Measurements from ENCODE around the gene FBLN5.

DNA sequence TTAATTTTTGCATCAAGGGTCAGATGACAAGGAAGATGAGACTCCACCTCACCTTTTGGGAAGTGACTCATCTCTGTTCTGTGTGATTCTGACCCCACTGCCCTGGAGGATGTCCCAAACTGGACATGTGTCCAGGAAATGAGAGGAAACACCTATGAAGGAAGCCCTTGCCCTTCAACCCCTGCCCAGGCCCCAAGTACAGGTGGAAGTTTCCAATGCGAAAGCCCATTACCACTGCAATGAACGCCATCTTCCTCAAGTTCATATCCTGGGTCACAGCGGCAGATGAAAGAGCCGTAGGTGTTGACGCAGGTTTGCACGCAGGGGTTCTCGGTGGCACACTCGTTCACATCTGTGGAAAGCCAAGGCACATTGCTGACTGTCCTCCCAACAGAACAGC is 60.5 kb downstream of the FBLN5 start:
- TF ChIP-seq POLR2AphosphoS5 (IDR thresholded peaks at IDR 0.05) = no peak
- TF ChIP-seq CTCF (IDR thresholded peaks at IDR 0.05) = no peak
